ENCODE data around the gene NFX1.
A peak's percentile ranks its signal among the peaks of the same experiment; 100 is the strongest.
"Not testable (repeated sequence)": the region's sequence is repeated elsewhere in the genome, so short reads cannot be mapped to it uniquely, and the experiment has no call there.

The NFX1 gene

DNA sequence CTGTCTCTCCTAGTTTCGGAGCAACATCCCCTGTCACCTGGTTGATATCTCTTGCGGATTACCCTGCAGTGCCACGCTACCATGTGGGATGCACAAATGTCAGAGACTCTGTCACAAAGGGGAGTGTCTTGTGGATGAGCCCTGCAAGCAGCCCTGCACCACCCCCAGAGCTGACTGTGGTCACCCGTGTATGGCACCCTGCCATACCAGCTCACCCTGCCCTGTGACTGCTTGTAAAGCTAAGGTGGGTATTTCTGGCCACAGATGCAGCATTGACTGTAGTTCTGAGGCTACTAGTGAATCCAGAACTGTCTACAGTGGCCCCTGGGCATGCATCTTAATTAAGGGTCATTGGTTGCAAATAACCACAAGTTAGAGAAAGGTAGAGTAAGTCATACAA, 61.2 kb downstream of the NFX1 start:
- H2AK5ac ChIP-seq (ENCODE audit: low read length, severe bottlenecking) = no peak overlapping the region
- peaks cover 15 to 83% of the 10 kb centered on the region in 2 experiments for H3K36me3 ChIP-seq (ENCODE audit: control insufficient read depth in 1 of 2, insufficient read depth in 2 of 2, low read depth in 1 of 2, low read length in 2 of 2)
- peak overlapping the region; percentile 0 for H4K8ac ChIP-seq (ENCODE audit: low read length)
- no peaks in the 10 kb centered on the region for H3K9me3 ChIP-seq (ENCODE audit: control insufficient read depth, low read length)
- no peak overlapping the region for H3K9ac ChIP-seq (ENCODE audit: low read length)
- no peaks in the 10 kb centered on the region for H3K4me1 ChIP-seq (ENCODE audit: control insufficient read depth, insufficient read depth, low read depth, low read length)
- no peak overlapping the region for H2AFZ ChIP-seq (ENCODE audit: low read depth, low read length)
- H2BK5ac ChIP-seq (ENCODE audit: low read depth, low read length, poor library complexity, severe bottlenecking) = no peak overlapping the region
- H3K4me2 ChIP-seq (ENCODE audit: low read length, poor library complexity, severe bottlenecking) = no peak overlapping the region
- no peak overlapping the region for H3K4me3 ChIP-seq (ENCODE audit: insufficient read depth in 1 of 2, low read depth in 1 of 2, low read length in 2 of 2)
- H3K14ac ChIP-seq (ENCODE audit: low read length in 2 of 2) = no peak overlapping the region
- H3K79me1 ChIP-seq (replicated peaks; ENCODE audit: low read length, poor library complexity, severe bottlenecking) = peaks cover 6% of the 10 kb centered on the region
- H3K27ac ChIP-seq (ENCODE audit: low read length, poor library complexity, severe bottlenecking) = no peak overlapping the region
- H2BK15ac ChIP-seq (ENCODE audit: low read depth, poor library complexity, severe bottlenecking) = no peak overlapping the region
- no peak overlapping the region for H3K4ac ChIP-seq (ENCODE audit: low read depth in 1 of 2, low read length in 2 of 2)
- DNase-seq = no peak
- H3K23ac ChIP-seq (ENCODE audit: low read length in 2 of 2) = no peak overlapping the region
- no peak overlapping the region for H2BK120ac ChIP-seq (ENCODE audit: low read depth, low read length)
- H3K27me3 ChIP-seq (ENCODE audit: control insufficient read depth in 1 of 2, insufficient read depth in 1 of 2, low read length in 2 of 2) = no peaks in the 10 kb centered on the region
- H2BK12ac ChIP-seq (ENCODE audit: low read length in 2 of 2) = no peak overlapping the region
- peak overlapping the region in 1 of 2 experiments; percentile 0 for H3K18ac ChIP-seq (ENCODE audit: low read depth in 1 of 2, low read length in 2 of 2)
- 91% methylated on average over 4 of the region's 4 CpGs for whole genome bisulfite sequencing
- H4K91ac ChIP-seq (ENCODE audit: low read length) = no peak overlapping the region

DNA sequence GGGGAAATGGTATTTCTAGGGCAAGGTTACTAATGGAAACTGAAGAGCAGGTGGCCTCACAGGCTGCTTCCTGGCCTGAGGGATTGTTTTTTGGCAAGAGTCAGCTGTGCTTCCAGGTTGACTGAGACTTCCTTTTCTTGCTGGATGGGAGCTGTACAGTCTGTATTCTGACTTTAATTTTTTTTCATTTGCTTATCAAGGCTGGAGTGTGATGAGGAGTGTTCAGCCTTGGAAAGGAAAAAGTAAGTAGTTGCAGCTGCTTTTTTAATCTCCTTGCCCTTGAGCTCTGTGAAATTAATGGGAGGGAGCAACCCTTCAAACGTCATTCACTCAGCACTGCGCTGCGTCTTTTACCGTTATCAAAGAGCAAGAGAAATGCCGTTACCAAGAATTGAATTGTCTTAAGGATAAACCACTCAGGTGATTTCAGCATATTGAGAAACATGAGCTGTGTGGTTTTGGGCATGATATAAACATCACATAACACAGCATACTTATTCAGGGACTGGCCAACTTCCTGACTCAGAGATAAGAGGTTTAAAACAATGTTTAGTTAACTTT, 64.4 kb downstream of the NFX1 start:
- WGBS = 95% methylated on average over 4 of the region's 5 CpGs

DNA sequence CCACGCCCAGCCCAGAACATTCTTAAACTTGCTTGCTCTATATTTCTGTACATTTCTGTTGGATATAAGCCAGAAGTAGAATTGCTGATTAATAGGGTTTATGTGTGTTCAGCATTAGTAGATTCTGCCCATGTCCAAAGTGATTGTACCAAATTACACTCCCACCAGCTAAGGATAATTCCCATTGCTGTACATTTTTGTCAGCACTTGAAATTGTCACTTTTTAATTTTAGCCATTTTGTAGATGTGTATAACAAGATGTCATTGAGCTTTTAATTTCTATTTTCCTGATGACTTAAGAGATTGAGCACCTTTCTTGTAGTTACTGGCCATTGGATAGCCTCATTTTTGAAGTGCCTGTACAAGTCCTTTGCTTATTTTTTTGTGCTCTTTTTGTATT, 65.6 kb downstream of the NFX1 start:
- Histone ChIP-seq H3K4me3 (ENCODE audit: insufficient read depth in 1 of 2, low read depth in 1 of 2, low read length in 2 of 2) (no peak overlapping the region), H3K36me3 (ENCODE audit: control insufficient read depth in 1 of 2, insufficient read depth in 2 of 2, low read depth in 1 of 2, low read length in 2 of 2) (peaks cover 8 to 80% of the 10 kb centered on the region in 2 experiments), H3K79me1 (replicated peaks; ENCODE audit: low read length, poor library complexity, severe bottlenecking) (peaks cover 4% of the 10 kb centered on the region), H4K91ac (ENCODE audit: low read length) (no peak overlapping the region), H2BK15ac (ENCODE audit: low read depth, poor library complexity, severe bottlenecking) (no peak overlapping the region), H3K4ac (ENCODE audit: low read depth in 1 of 2, low read length in 2 of 2) (no peak overlapping the region), H3K9me3 (ENCODE audit: control insufficient read depth, low read length) (no peaks in the 10 kb centered on the region), H4K8ac (ENCODE audit: low read length) (no peak overlapping the region), H3K27me3 (ENCODE audit: control insufficient read depth in 1 of 2, insufficient read depth in 1 of 2, low read length in 2 of 2) (no peaks in the 10 kb centered on the region), H2BK12ac (ENCODE audit: low read length in 2 of 2) (no peak overlapping the region), H3K18ac (ENCODE audit: low read depth in 1 of 2, low read length in 2 of 2) (no peak overlapping the region), H2BK5ac (ENCODE audit: low read depth, low read length, poor library complexity, severe bottlenecking) (no peak overlapping the region), H3K4me2 (ENCODE audit: low read length, poor library complexity, severe bottlenecking) (no peak overlapping the region), H3K14ac (ENCODE audit: low read length in 2 of 2) (no peak overlapping the region), H3K4me1 (ENCODE audit: control insufficient read depth, insufficient read depth, low read depth, low read length) (no peaks in the 10 kb centered on the region), H3K23ac (ENCODE audit: low read length in 2 of 2) (no peak overlapping the region), H2AK5ac (ENCODE audit: low read length, severe bottlenecking) (no peak overlapping the region), H3K27ac (ENCODE audit: low read length, poor library complexity, severe bottlenecking) (no peak overlapping the region), H2AFZ (ENCODE audit: low read depth, low read length) (no peak overlapping the region), H3K9ac (ENCODE audit: low read length) (no peak overlapping the region), H2BK120ac (ENCODE audit: low read depth, low read length) (no peak overlapping the region)
- no CpG with 5 or more reads among the region's 1 CpG for WGBS
- no peak for DNase-seq

More for the DNA sequence above, 64.4 kb downstream of the NFX1 start:
- Histone ChIP-seq H3K9ac (ENCODE audit: low read length) (no peak overlapping the region), H3K4me3 (ENCODE audit: insufficient read depth in 1 of 2, low read depth in 1 of 2, low read length in 2 of 2) (no peak overlapping the region), H3K27me3 (ENCODE audit: control insufficient read depth in 1 of 2, insufficient read depth in 1 of 2, low read length in 2 of 2) (no peaks in the 10 kb centered on the region), H2BK12ac (ENCODE audit: low read length in 2 of 2) (no peak overlapping the region), H3K4me1 (ENCODE audit: control insufficient read depth, insufficient read depth, low read depth, low read length) (no peaks in the 10 kb centered on the region), H3K18ac (ENCODE audit: low read depth in 1 of 2, low read length in 2 of 2) (no peak overlapping the region), H4K91ac (ENCODE audit: low read length) (no peak overlapping the region), H2AK5ac (ENCODE audit: low read length, severe bottlenecking) (no peak overlapping the region), H2AFZ (ENCODE audit: low read depth, low read length) (peak overlapping the region; percentile 51), H3K27ac (ENCODE audit: low read length, poor library complexity, severe bottlenecking) (no peak overlapping the region), H3K4ac (ENCODE audit: low read depth in 1 of 2, low read length in 2 of 2) (peak overlapping the region in 1 of 2 experiments; percentile 26), H3K9me3 (ENCODE audit: control insufficient read depth, low read length) (no peaks in the 10 kb centered on the region), H2BK120ac (ENCODE audit: low read depth, low read length) (no peak overlapping the region), H3K14ac (ENCODE audit: low read length in 2 of 2) (no peak overlapping the region), H2BK15ac (ENCODE audit: low read depth, poor library complexity, severe bottlenecking) (no peak overlapping the region), H3K23ac (ENCODE audit: low read length in 2 of 2) (no peak overlapping the region), H4K8ac (ENCODE audit: low read length) (no peak overlapping the region), H3K36me3 (ENCODE audit: control insufficient read depth in 1 of 2, insufficient read depth in 2 of 2, low read depth in 1 of 2, low read length in 2 of 2) (peaks cover 11 to 69% of the 10 kb centered on the region in 2 experiments), H2BK5ac (ENCODE audit: low read depth, low read length, poor library complexity, severe bottlenecking) (no peak overlapping the region), H3K79me1 (replicated peaks; ENCODE audit: low read length, poor library complexity, severe bottlenecking) (peaks cover 4% of the 10 kb centered on the region), H3K4me2 (ENCODE audit: low read length, poor library complexity, severe bottlenecking) (no peak overlapping the region)
- DNase-seq = peak; percentile 56

DNA sequence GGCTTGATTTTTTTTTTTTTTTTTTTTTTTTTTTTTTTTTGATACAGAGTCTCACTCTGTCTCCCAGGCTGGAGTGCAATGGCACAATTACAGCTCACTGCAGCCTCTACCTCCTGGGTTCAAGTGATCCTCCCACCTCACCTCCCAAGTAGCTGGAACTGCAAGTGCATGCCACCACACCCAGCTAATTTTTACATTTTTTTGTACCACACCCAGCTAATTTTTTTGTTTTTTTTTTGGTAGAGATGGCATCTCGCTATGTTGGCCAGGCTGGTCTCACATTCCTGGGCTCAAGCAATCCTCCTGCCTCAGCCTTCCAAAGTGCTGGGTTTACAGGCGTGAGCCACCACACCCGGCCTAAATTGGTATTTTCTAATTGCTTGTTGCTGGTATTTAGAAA, 68.3 kb downstream of the NFX1 start:
- not testable (repeated sequence) for H2BK15ac ChIP-seq (ENCODE audit: low read depth, poor library complexity, severe bottlenecking); H2BK12ac ChIP-seq (ENCODE audit: low read length in 2 of 2)
- 100% methylated on average over 2 of the region's 3 CpGs for WGBS

More for the DNA sequence above, 68.3 kb downstream of the NFX1 start:
- not testable (repeated sequence) for H3K9ac ChIP-seq (ENCODE audit: low read length); H3K18ac ChIP-seq (ENCODE audit: low read depth in 1 of 2, low read length in 2 of 2); H2BK120ac ChIP-seq (ENCODE audit: low read depth, low read length); H3K27me3 ChIP-seq (ENCODE audit: control insufficient read depth in 1 of 2, insufficient read depth in 1 of 2, low read length in 2 of 2); H3K4ac ChIP-seq (ENCODE audit: low read depth in 1 of 2, low read length in 2 of 2); H4K8ac ChIP-seq (ENCODE audit: low read length); H3K4me2 ChIP-seq (ENCODE audit: low read length, poor library complexity, severe bottlenecking); H3K4me3 ChIP-seq (ENCODE audit: insufficient read depth in 1 of 2, low read depth in 1 of 2, low read length in 2 of 2); DNase-seq; H3K9me3 ChIP-seq (ENCODE audit: control insufficient read depth, low read length); H3K23ac ChIP-seq (ENCODE audit: low read length in 2 of 2); H3K79me1 ChIP-seq (replicated peaks; ENCODE audit: low read length, poor library complexity, severe bottlenecking); H3K14ac ChIP-seq (ENCODE audit: low read length in 2 of 2); H4K91ac ChIP-seq (ENCODE audit: low read length); H3K4me1 ChIP-seq (ENCODE audit: control insufficient read depth, insufficient read depth, low read depth, low read length); H2AFZ ChIP-seq (ENCODE audit: low read depth, low read length); H3K27ac ChIP-seq (ENCODE audit: low read length, poor library complexity, severe bottlenecking); H2BK5ac ChIP-seq (ENCODE audit: low read depth, low read length, poor library complexity, severe bottlenecking); H2AK5ac ChIP-seq (ENCODE audit: low read length, severe bottlenecking)
- peaks cover 3 to 74% of the 10 kb centered on the region in 2 experiments for H3K36me3 ChIP-seq (ENCODE audit: control insufficient read depth in 1 of 2, insufficient read depth in 2 of 2, low read depth in 1 of 2, low read length in 2 of 2)
